Lower leg skin (tissue), 4 donors: ENCODE measurements around the gene AFG3L2. TPM values are rescaled to one million over a fixed set of nuclear protein-coding genes. Genes with fewer than 3 reads are reported as not detected.

Source experiments
- DNase-seq, 2 donors: peaks; one replicate each; pipeline ENCODE4 v3.0.0-alpha.2; 2019; ENCODE audit warnings: low spot score in 2 of 2
- H3K4me3 ChIP-seq: fragments of 200-600 bp; sonication (generic); 2 replicates; pipeline ENCODE4 v1.5.1; 2017; ENCODE audit warnings: mild to moderate bottlenecking, low read depth; ENCODE audit not compliant: poor library complexity, severe bottlenecking
- POLR2A ChIP-seq, 2 donors: fragments of 450-650 bp; IDR thresholded peaks; one replicate each; pipeline ENCODE4 v1.6.1; 2016 to 2017; ENCODE audit warnings: antibody characterized with exemption in 2 of 2, mild to moderate bottlenecking in 1 of 2, moderate library complexity in 1 of 2
- WGBS, 2 donors: methylation state at CpG; one replicate each; pipeline ENCODE4 v1.1.5; 2018; 5-methylcytosine and 5-hydroxymethylcytosine counted together
- intact Hi-C: fragments of 100-400 bp; cut with DNase I; formaldehyde crosslinking; loops from one replicate; pipeline ENCODE4 v1.15.0; 2023; ENCODE audit warnings: low total_unique reads
- total RNA-seq, 4 donors: library from RNA; depleted of rRNA; stranded (reverse); fragments of >200 nt; gene quantifications; one replicate each; pipeline ENCODE4 v1.1.0, GENCODE V29; 2016
- TF ChIP-seq, protein P1 (sequence below), 3 donors: fragments of 450-650 bp; IDR thresholded peaks; one replicate each; pipeline ENCODE4 v1.5.1; 2016; ENCODE audit warnings: antibody characterized with exemption in 3 of 3, mild to moderate bottlenecking in 3 of 3, moderate library complexity in 2 of 3

Gene AFG3L2
- total RNA-seq, 4 donors from 2014 or later = 57.5 to 67.9 (median 60.1) TPM

DNA sequence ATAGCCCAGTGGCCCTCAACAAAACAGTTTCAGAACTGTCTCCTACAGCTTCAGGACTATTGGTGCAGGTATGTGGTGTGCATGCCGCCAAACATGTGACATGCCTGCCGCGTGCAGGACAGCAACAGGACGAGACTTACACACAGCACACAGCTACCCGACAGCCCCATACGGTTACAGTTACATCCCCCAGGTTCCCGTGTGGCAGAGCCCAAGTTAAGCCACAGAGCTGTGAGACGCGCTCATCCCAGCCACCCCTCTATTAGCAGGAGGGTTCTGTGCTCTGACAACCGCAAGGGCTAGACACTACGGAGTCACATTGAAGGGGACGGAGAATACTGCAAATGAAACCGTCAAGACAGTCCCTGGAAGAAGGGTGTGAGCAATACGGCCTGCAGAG lies 85.3 kb downstream of the AFG3L2 start:
- TF ChIP-seq POLR2A (IDR thresholded peaks at IDR 0.05) = no peak
- TF ChIP-seq, protein P1, sequence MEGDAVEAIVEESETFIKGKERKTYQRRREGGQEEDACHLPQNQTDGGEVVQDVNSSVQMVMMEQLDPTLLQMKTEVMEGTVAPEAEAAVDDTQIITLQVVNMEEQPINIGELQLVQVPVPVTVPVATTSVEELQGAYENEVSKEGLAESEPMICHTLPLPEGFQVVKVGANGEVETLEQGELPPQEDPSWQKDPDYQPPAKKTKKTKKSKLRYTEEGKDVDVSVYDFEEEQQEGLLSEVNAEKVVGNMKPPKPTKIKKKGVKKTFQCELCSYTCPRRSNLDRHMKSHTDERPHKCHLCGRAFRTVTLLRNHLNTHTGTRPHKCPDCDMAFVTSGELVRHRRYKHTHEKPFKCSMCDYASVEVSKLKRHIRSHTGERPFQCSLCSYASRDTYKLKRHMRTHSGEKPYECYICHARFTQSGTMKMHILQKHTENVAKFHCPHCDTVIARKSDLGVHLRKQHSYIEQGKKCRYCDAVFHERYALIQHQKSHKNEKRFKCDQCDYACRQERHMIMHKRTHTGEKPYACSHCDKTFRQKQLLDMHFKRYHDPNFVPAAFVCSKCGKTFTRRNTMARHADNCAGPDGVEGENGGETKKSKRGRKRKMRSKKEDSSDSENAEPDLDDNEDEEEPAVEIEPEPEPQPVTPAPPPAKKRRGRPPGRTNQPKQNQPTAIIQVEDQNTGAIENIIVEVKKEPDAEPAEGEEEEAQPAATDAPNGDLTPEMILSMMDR (IDR thresholded peaks at IDR 0.05) = no peak
- 88 to 93% methylated on average over 14 of the region's 14 CpGs for WGBS, 2 donors
- intact Hi-C loops = no loop called here
- DNase-seq = no peak
- no peak overlapping the region for H3K4me3 ChIP-seq

DNA sequence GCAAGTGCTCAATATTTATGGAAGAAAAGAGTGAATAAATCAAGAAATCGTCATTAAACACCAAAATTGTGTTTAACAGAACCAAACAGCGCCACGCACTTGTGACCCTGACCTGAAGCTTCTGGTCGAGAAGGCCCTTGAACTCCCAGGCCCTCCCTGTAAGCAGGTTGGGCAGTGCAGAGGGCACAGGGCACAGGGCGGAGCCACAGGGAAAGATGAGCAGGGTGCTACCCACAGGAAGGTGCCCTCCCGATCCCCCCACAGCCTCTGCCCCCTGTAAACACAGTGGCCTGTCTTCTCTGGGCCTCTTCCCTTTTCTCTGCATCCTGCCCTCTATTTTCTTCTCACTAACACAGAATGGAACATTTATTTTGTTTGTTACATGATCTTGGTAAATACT lies 85.9 kb downstream of the AFG3L2 start:
- TF ChIP-seq, protein P1 (IDR thresholded peaks at IDR 0.05) = no peak
- no peak for TF ChIP-seq POLR2A (IDR thresholded peaks at IDR 0.05)
- no peak for DNase-seq
- WGBS, 2 donors = 90 to 93% methylated on average over 6 of the region's 6 CpGs
- no peak overlapping the region for H3K4me3 ChIP-seq
- intact Hi-C loops = no loop called here

DNA sequence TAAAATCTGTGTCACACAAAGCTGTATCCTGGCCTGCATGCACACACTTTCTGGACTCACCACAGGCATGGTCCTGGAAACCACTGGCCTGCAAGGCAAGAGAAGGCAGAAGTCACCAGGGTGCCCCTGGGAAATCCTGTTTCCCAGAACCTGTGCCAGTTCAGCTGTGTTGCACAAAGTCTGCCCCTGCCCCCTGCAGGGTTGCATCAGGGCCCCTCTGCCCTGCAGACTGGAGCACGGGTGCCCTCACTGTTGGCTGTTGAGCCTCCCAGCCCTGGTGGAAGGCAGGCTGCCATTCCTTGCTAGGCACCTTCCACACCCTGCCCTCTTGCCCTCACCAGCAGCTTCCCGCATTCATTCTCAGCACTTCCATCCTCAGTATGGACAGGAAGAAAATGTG lies 86.9 kb downstream of the AFG3L2 start:
- TF ChIP-seq POLR2A (IDR thresholded peaks at IDR 0.05) = no peak
- TF ChIP-seq, protein P1 (IDR thresholded peaks at IDR 0.05) = no peak
- no peak overlapping the region for H3K4me3 ChIP-seq
- intact Hi-C loops = no loop called here
- 67 to 100% methylated on average over 2 of the region's 2 CpGs for WGBS, 2 donors
- no peak for DNase-seq

DNA sequence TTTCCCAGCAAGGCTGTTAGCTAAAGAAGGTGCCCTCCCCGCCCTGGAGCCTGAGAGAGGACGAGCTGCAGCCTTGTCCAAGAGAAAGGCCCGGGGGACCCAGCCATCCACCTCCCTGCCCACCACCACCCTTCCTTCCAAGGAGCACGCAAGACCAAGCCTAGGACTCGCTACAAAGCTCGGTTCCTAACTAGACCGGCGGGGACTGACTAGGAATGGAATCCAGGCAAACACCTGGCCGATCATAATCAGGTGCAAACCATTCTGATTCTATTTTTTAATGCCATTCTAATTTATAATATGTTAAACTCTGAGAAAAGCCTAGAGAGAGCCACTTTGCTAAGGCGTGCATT lies 88.6 kb downstream of the AFG3L2 start:
- no peak for TF ChIP-seq POLR2A (IDR thresholded peaks at IDR 0.05)
- TF ChIP-seq, protein P1 (IDR thresholded peaks at IDR 0.05) = no peak
- 7 to 14% methylated on average over 10 of the region's 10 CpGs for WGBS, 2 donors
- DNase-seq = no peak

DNA sequence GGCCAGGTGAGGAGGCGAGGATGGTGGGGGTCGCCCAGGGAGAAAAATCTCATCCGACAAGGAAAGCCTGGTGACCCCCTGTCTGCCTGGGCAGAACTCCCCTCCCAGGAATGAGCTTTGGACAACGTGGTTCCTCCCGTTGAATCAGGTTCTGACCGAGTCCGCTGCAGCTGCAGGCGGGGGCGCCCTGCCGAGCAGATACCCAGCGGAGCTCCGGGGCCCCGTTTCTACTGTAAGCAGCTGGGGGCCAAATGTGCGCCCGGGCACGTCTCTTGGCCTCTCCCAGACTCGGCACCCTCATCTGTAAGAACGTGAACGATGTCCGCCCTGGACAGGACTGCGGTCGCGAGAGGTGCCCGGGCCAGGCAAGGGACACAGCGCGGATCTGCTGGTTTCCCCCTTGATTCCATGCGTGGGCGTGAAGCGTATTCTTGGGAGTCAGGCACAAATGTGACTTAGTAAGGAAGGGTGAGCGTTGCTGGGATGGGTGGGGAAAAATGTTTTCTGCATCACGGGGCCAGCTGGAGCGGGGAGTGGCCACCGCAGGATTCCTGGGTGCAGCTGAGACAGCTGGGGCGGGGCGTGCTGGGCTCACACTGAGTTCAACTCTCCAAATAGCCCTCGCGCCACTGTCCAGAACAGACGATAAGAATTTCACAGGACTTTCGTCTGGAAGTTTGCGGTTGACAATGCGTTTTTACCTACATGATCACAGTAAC lies 89.2 kb downstream of the AFG3L2 start:
- TF ChIP-seq POLR2A (IDR thresholded peaks at IDR 0.05) = no peak
- TF ChIP-seq, protein P1 (IDR thresholded peaks at IDR 0.05) = no peak
- H3K4me3 ChIP-seq = no peak overlapping the region
- peak; percentile 76 to 95 for DNase-seq
- intact Hi-C loops = no loop called here
- WGBS, 2 donors = 2 to 3% methylated on average over 19 to 41 of the region's 41 CpGs

More for the DNA sequence above, 88.6 kb downstream of the AFG3L2 start:
- no peak overlapping the region for H3K4me3 ChIP-seq
- intact Hi-C loops = no loop called here
